ENCODE results near the gene HJURP. TPM values are rescaled to one million over a fixed set of nuclear protein-coding genes. Genes with fewer than 3 reads are reported as not detected.

Gene HJURP
- total RNA-seq, 1 donor from 2014 or later = 42.1 TPM

- Mint-ChIP-seq H3K36me3 (no peaks in the 10 kb centered on the region), H3K4me3 (no peak overlapping the region), H3K4me1 (ENCODE audit: unreplicated experiment) (no peaks in the 10 kb centered on the region), H3K9me3 (no peaks in the 10 kb centered on the region), H3K27ac (no peak overlapping the region), H3K27me3 (peaks cover 15% of the 10 kb centered on the region)
- TF ChIP-seq CTCF (conservative IDR thresholded peaks at IDR 0.05) = no peak
- no peak for DNase-seq (ENCODE audit: extremely low spot score, unreplicated experiment)
Measured at GRCh38 chr2:233811087-233811486, 43.2 kb downstream of the HJURP start.

GRCh38 chr2:233810385-233810784 is 44.0 kb downstream of the HJURP start:
- Mint-ChIP-seq H3K4me1 (ENCODE audit: unreplicated experiment) (no peaks in the 10 kb centered on the region), H3K36me3 (no peaks in the 10 kb centered on the region), H3K27ac (no peak overlapping the region), H3K9me3 (no peaks in the 10 kb centered on the region), H3K27me3 (peaks cover 17% of the 10 kb centered on the region), H3K4me3 (no peak overlapping the region)
- peak; percentile 59 for DNase-seq (ENCODE audit: extremely low spot score, unreplicated experiment)
- no peak for TF ChIP-seq CTCF (conservative IDR thresholded peaks at IDR 0.05)

- no peak for TF ChIP-seq CTCF (conservative IDR thresholded peaks at IDR 0.05)
- DNase-seq (ENCODE audit: extremely low spot score, unreplicated experiment) = peak; percentile 56
- H3K27me3 Mint-ChIP-seq = peaks cover 31% of the 10 kb centered on the region
- no peak overlapping the region for H3K4me3 Mint-ChIP-seq
- H3K27ac Mint-ChIP-seq = no peak overlapping the region
- no peaks in the 10 kb centered on the region for H3K9me3 Mint-ChIP-seq
- no peaks in the 10 kb centered on the region for H3K36me3 Mint-ChIP-seq
- no peaks in the 10 kb centered on the region for H3K4me1 Mint-ChIP-seq (ENCODE audit: unreplicated experiment)
Measured at GRCh38 chr2:233807966-233808935, 46.1 kb downstream of the HJURP start.

- Mint-ChIP-seq H3K27me3 (peaks cover 36% of the 10 kb centered on the region), H3K4me1 (ENCODE audit: unreplicated experiment) (no peaks in the 10 kb centered on the region), H3K27ac (no peak overlapping the region), H3K36me3 (no peaks in the 10 kb centered on the region), H3K4me3 (no peak overlapping the region), H3K9me3 (no peaks in the 10 kb centered on the region)
- peak; percentile 39 for DNase-seq (ENCODE audit: extremely low spot score, unreplicated experiment)
- TF ChIP-seq CTCF (conservative IDR thresholded peaks at IDR 0.05) = no peak
Measured at GRCh38 chr2:233807215-233807865, 47.0 kb downstream of the HJURP start.

GRCh38 chr2:233803994-233804393 is 50.3 kb downstream of the HJURP start:
- no peak for TF ChIP-seq CTCF (conservative IDR thresholded peaks at IDR 0.05)
- DNase-seq (ENCODE audit: extremely low spot score, unreplicated experiment) = peak; percentile 45
- Mint-ChIP-seq H3K9me3 (no peaks in the 10 kb centered on the region), H3K27me3 (peaks cover 27% of the 10 kb centered on the region), H3K4me1 (ENCODE audit: unreplicated experiment) (no peaks in the 10 kb centered on the region), H3K4me3 (no peak overlapping the region), H3K36me3 (no peaks in the 10 kb centered on the region), H3K27ac (no peak overlapping the region)

All from type B pancreatic cell (in vitro differentiated cells).